Bronchial epithelial cell (primary cell): ENCODE measurements around the gene PCBD1. TPM values are rescaled to one million over a fixed set of nuclear protein-coding genes. Genes with fewer than 3 reads are reported as not detected.

Source experiments
- DNase-seq: peaks from one replicate; pipeline ENCODE4 v3.0.0-alpha.2; 2010; ENCODE audit warnings: low read depth
- FAIRE-seq: peaks from 2 replicates; lab custom pipeline; 2011; peaks lifted over from hg19 to GRCh38; lab: Jason Lieb, UNC
- H3K27me3 ChIP-seq: 2 replicates; pipeline ENCODE4 v1.5.1; 2011; ENCODE audit warnings: low read length; ENCODE audit not compliant: control insufficient read depth, insufficient read depth
- H3K36me3 ChIP-seq: 2 replicates; pipeline ENCODE4 v1.5.1; 2011; ENCODE audit warnings: low read length; ENCODE audit not compliant: control insufficient read depth, insufficient read depth
- H3K4me3 ChIP-seq: 2 replicates; pipeline ENCODE4 v1.5.1; 2011; ENCODE audit warnings: mild to moderate bottlenecking, low read depth, low read length, control low read depth
- total RNA-seq: library from RNA; depleted of rRNA; stranded (reverse); fragments of >200 nt; gene quantifications from 2 replicates; pipeline ENCODE4 v1.2.1, GENCODE V29; 2014
- TF ChIP-seq, protein P1 (sequence below): IDR thresholded peaks from 2 replicates; pipeline ENCODE4 v1.5.1; 2011; ENCODE audit warnings: mild to moderate bottlenecking, moderate library complexity, low read length, control low read depth, inconsistent platforms; ENCODE audit not compliant: insufficient read depth, severe bottlenecking

The PCBD1 gene
- total RNA-seq, 1 donor from 2014 or later: 16.1 TPM

GRCh38 chr10:70911386-70911785 lies 23.0 kb upstream of the PCBD1 start:
- TF ChIP-seq, protein P1, sequence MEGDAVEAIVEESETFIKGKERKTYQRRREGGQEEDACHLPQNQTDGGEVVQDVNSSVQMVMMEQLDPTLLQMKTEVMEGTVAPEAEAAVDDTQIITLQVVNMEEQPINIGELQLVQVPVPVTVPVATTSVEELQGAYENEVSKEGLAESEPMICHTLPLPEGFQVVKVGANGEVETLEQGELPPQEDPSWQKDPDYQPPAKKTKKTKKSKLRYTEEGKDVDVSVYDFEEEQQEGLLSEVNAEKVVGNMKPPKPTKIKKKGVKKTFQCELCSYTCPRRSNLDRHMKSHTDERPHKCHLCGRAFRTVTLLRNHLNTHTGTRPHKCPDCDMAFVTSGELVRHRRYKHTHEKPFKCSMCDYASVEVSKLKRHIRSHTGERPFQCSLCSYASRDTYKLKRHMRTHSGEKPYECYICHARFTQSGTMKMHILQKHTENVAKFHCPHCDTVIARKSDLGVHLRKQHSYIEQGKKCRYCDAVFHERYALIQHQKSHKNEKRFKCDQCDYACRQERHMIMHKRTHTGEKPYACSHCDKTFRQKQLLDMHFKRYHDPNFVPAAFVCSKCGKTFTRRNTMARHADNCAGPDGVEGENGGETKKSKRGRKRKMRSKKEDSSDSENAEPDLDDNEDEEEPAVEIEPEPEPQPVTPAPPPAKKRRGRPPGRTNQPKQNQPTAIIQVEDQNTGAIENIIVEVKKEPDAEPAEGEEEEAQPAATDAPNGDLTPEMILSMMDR: no peak

GRCh38 chr10:70910486-70911341 lies 22.3 kb upstream of the PCBD1 start:
- H3K27me3 ChIP-seq: peaks cover 8% of the 10 kb centered on the region
- FAIRE-seq: no peak
- TF ChIP-seq, protein P1: no peak

More at GRCh38 chr10:70911386-70911785, 23.0 kb upstream of the PCBD1 start:
- DNase-seq (no peak), FAIRE-seq (no peak)
- peaks cover 8% of the 10 kb centered on the region for H3K27me3 ChIP-seq
- no peak overlapping the region for H3K4me3 ChIP-seq
- H3K36me3 ChIP-seq: no peaks in the 10 kb centered on the region

GRCh38 chr10:70909326-70909935 lies 21.1 kb upstream of the PCBD1 start:
- no peak overlapping the region for H3K4me3 ChIP-seq
- DNase-seq (no peak), FAIRE-seq (no peak)
- peaks cover 3% of the 10 kb centered on the region for H3K27me3 ChIP-seq
- TF ChIP-seq, protein P1: no peak
- no peaks in the 10 kb centered on the region for H3K36me3 ChIP-seq

More at GRCh38 chr10:70910486-70911341, 22.3 kb upstream of the PCBD1 start:
- no peak for DNase-seq
- Histone ChIP-seq H3K36me3 (no peaks in the 10 kb centered on the region), H3K4me3 (no peak overlapping the region)

GRCh38 chr10:70908406-70909296 lies 20.3 kb upstream of the PCBD1 start:
- DNase-seq (no peak), FAIRE-seq (no peak)
- Histone ChIP-seq H3K27me3 (peaks cover 2% of the 10 kb centered on the region), H3K36me3 (no peaks in the 10 kb centered on the region), H3K4me3 (no peak overlapping the region)
- TF ChIP-seq, protein P1: no peak

GRCh38 chr10:70907637-70908405 lies 19.5 kb upstream of the PCBD1 start:
- H3K36me3 ChIP-seq: no peaks in the 10 kb centered on the region
- FAIRE-seq (no peak), DNase-seq (no peak)
- no peak overlapping the region for H3K4me3 ChIP-seq
- H3K27me3 ChIP-seq: peaks cover 2% of the 10 kb centered on the region
- TF ChIP-seq, protein P1: no peak
